Brain microvascular endothelial cell (primary cell): ENCODE measurements around the gene NEIL1.
"Not testable (repeated sequence)": the region's sequence is repeated elsewhere in the genome, so short reads cannot be mapped to it uniquely, and the experiment has no call there.

Source experiments
- DNase-seq: peaks from one replicate; pipeline ENCODE4 v3.0.0-alpha.2; 2020
- H3K27ac ChIP-seq: fragments of 250-450 bp; sonication (Bioruptor Pico); 2 replicates; pipeline ENCODE4 v1.5.1; 2020; ENCODE audit warnings: mild to moderate bottlenecking, moderate library complexity
- H3K27me3 ChIP-seq: fragments of 250-450 bp; sonication (Bioruptor Pico); replicated peaks from 2 replicates; pipeline ENCODE4 v1.5.1; 2020; ENCODE audit warnings: mild to moderate bottlenecking
- H3K36me3 ChIP-seq: fragments of 250-450 bp; sonication (Bioruptor Pico); replicated peaks from 2 replicates; pipeline ENCODE4 v1.5.1; 2020; ENCODE audit warnings: mild to moderate bottlenecking
- H3K4me3 ChIP-seq: 2 replicates; pipeline ENCODE4 v1.5.1; 2011; ENCODE audit warnings: low read depth, mild to moderate bottlenecking, control low read depth, low read length, moderate library complexity
- CTCF ChIP-seq: IDR thresholded peaks from 2 replicates; pipeline ENCODE4 v1.5.1; 2011; ENCODE audit warnings: low read depth, mild to moderate bottlenecking, moderate library complexity, low read length, control low read depth, inconsistent platforms; ENCODE audit errors: missing control alignments
- in situ Hi-C: cut with HindIII; loops from 2 replicates; pipeline ENCODE4 v1.10.0; 2017; ENCODE audit warnings: low sequenced_read_pairs, low pct_ligation_motif_present

NEIL1 gene

GRCh38 chr15:75380773-75381172, 33.9 kb downstream of the NEIL1 start:
- in situ Hi-C loops: no loop called here
- TF ChIP-seq CTCF: no peak
- Histone ChIP-seq H3K27ac (no peak overlapping the region), H3K4me3 (no peak overlapping the region), H3K36me3 (peaks cover 49% of the 10 kb centered on the region), H3K27me3 (no peaks in the 10 kb centered on the region)
- DNase-seq: no peak

GRCh38 chr15:75383986-75384385, 37.1 kb downstream of the NEIL1 start:
- H3K4me3 ChIP-seq, in situ Hi-C loops, H3K27me3 ChIP-seq, H3K27ac ChIP-seq, DNase-seq: not testable (repeated sequence)
- peaks cover 58% of the 10 kb centered on the region for H3K36me3 ChIP-seq

- no peak overlapping the region for H3K4me3 ChIP-seq
- peaks cover 66% of the 10 kb centered on the region for H3K36me3 ChIP-seq
- H3K27me3 ChIP-seq: no peaks in the 10 kb centered on the region
- H3K27ac ChIP-seq: no peak overlapping the region
- TF ChIP-seq CTCF: no peak
- DNase-seq: no peak
- in situ Hi-C loops: no loop called here
Measured at GRCh38 chr15:75389791-75390382, 43.0 kb downstream of the NEIL1 start.

- H3K27me3 ChIP-seq: no peaks in the 10 kb centered on the region
- in situ Hi-C loops: no loop called here
- no peak overlapping the region for H3K4me3 ChIP-seq
- no peak overlapping the region for H3K27ac ChIP-seq
- H3K36me3 ChIP-seq: peaks cover 81% of the 10 kb centered on the region
- no peak for DNase-seq
- no peak for TF ChIP-seq CTCF
Measured at GRCh38 chr15:75397494-75397893, 50.7 kb downstream of the NEIL1 start.

- TF ChIP-seq CTCF: no peak
- DNase-seq: no peak
- Histone ChIP-seq H3K36me3 (peaks cover 65% of the 10 kb centered on the region), H3K4me3 (no peak overlapping the region), H3K27ac (no peak overlapping the region), H3K27me3 (no peaks in the 10 kb centered on the region)
- in situ Hi-C loops: no loop called here
Measured at GRCh38 chr15:75403892-75404291, 57.1 kb downstream of the NEIL1 start.
